NCI-H187 (cell line): Measurements from ENCODE around the gene B4GALT7.
A peak's percentile ranks its signal among the peaks of the same experiment; 100 is the strongest.

ENCODE experiments used
- DNase-seq, 2 experiments: peaks; one replicate each; lab custom pipeline; 2025; lab: John Stamatoyannopoulos, UW

Gene B4GALT7

DNA sequence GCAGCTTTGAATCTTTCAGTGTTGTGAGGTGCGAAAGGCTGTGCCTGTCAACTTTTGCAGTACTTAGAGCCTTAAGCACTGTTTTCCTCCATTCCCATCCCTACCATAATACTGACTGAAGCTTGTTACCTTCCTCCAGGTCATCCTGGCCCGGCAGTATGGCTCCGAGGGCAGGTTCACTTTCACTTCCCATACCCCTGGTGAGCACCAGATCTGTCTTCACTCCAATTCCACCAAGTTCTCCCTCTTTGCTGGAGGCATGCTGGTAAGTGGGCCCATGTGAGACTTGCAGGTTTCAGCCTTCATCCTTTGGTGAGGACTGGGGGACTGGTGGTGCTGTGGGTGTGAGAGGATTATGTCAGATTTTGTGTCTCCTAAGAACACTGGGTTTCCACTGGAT is 6.4 kb upstream of the B4GALT7 start:
- DNase-seq = no peak

DNA sequence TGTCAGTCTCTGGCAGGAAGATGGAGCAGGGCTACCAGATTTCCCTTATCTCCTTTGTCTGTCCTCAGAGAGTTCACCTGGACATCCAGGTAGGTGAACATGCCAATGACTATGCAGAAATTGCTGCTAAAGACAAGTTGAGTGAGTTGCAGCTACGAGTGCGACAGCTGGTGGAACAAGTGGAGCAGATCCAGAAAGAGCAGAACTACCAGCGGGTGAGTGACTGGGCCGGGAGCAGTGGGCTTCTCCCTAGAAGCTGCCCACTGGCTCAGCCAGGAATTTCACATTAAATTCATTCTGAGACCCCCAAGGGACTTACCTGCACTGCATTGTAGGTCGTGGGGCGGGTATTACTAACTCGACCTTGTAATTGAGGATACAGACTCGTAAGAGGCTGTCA is 5.9 kb upstream of the B4GALT7 start:
- DNase-seq = no peak

DNA sequence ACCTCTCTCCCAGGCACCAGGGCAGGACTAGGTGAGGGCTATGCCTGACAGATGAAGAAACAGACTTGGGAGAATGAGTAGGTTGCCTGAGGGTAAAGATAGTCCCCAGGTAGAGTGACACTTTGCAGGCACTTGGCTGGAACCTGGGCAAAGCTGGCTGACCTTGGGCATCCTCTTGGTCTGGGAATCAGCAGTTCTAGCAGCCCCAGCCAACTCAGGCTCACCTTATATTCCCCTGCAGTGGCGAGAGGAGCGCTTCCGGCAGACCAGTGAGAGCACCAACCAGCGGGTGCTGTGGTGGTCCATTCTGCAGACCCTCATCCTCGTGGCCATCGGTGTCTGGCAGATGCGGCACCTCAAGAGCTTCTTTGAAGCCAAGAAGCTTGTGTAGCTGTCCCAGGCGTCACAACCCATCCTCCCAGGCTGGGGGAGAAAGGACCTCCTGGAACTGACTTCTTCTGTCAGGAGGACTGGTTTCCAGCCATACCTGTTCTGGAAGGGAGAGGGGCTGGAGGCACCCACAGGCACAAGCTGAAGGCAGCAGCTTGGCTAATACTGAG is 4.8 kb upstream of the B4GALT7 start:
- no peak for DNase-seq

DNA sequence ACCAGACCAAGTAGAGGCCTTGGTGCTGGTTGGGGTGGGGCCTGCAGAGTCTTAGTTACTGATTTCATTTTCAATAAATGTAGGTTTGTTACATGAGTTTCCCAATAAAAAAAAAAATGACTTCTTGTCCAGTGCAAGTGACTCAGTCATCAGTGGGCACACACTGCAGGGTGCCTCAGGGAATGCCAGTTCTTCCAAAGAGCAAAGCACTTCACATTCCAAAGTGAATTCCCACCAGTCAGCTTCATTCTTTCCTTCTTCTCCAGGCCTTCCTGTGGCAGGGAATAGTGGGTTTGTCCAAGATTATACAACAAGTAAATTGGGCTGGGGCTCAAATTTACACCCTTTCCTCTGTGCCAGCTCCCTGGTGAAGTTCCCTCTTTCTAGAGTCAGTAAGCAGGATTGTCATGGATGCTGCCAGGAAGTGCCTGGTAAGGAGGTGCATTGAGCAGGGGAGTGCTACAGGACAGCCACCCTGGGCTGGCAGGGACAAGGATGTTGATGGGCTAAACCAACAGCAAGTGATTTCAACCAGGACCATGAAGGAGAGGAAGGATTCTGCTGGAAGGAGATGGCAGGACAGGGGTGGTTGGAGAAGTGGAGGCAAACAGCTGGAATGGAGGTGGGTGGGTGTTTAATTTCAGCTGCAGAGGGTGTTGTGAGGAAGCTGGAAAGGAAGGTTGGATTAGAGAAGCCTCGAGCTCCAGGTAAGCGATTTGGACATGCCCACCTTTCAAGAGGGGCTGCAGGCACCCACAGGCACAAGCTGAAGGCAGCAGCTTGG is 3.7 kb upstream of the B4GALT7 start:
- no peak for DNase-seq

DNA sequence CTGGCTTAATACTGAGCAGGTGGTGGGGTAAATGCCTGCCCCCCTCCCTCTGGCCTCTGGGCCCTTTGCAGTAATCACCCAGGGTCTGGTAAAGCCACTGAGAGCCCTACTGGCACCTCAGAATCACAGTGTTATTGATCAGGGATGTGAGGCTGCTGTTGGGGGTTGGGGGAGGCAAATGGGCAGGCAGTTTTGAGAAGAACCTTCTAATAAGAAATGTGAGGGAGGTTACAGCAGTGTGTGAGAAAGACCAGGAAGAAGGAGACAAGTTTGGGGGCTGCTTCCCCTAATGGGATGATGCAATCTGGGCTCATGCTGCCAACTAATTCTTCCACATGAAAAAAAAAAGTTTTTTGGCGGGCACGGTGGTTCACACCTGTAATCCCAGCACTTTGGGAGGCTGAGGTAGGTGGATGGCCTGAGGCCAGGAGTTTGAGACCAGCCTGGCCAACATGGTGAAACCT is 3.1 kb upstream of the B4GALT7 start:
- no peak for DNase-seq

DNA sequence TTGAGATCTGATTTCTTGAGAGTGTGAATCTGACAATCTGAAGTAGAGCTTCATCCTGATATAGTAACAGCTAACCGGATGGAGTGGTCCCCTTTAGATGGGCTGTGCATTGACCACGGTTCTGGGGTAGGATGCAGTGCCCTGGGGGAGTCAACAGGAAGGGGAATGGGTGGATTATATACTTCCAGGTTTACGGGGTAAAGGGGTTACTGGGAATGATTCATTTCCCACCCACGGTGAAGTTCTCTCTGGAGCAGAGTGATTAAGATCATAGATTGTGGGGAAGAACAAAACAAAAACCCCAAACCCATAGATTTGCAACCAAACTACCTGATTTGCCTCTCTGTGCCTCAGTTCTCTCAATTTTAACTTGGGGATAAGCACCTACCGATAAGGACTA is 1.5 kb upstream of the B4GALT7 start:
- no peak for DNase-seq

DNA sequence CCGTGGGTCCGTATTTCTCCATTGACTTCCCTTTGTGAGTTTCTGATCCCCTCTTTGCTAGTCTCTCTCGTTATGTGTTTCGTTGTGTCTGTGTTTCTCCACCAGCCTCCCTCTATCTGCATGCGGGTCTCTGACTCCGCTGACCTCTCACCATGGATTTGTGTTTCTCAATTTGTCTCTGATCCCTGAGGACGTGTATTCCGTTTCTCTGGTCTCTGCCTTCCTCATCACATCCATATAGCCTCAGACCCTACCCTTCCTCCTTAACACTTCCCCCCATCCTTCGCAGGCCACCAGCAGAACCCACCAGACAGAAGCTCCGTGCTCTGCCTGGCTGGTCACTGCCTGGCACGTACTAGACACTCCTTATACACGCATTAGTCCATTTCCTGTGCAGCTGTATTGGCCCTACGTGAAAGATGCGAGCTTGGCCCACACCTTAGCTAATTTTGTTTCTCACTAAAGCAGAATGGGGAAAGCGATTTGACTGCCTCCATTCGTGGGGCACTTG is 631 bp downstream of the B4GALT7 start:
- no peak for DNase-seq

DNA sequence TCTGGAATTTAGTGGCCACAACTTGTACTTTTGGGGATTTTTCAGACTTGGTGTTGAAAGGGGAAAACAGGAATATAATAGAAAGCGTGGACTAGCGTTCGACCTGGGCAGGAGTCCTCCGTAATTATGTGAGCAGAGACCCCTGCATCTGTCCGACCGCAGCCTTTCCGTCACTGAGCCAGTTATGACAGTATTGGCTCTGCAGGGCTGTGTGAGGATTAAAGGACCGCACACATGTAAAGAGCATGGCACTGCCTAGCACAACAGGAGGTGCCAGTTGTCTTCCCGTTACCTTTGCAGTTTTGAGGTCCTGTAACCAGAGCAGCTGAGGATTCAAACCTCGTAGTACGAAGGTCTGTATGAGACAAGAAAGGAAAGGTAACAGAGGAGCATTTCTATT is 1.2 kb downstream of the B4GALT7 start:
- no peak for DNase-seq

DNA sequence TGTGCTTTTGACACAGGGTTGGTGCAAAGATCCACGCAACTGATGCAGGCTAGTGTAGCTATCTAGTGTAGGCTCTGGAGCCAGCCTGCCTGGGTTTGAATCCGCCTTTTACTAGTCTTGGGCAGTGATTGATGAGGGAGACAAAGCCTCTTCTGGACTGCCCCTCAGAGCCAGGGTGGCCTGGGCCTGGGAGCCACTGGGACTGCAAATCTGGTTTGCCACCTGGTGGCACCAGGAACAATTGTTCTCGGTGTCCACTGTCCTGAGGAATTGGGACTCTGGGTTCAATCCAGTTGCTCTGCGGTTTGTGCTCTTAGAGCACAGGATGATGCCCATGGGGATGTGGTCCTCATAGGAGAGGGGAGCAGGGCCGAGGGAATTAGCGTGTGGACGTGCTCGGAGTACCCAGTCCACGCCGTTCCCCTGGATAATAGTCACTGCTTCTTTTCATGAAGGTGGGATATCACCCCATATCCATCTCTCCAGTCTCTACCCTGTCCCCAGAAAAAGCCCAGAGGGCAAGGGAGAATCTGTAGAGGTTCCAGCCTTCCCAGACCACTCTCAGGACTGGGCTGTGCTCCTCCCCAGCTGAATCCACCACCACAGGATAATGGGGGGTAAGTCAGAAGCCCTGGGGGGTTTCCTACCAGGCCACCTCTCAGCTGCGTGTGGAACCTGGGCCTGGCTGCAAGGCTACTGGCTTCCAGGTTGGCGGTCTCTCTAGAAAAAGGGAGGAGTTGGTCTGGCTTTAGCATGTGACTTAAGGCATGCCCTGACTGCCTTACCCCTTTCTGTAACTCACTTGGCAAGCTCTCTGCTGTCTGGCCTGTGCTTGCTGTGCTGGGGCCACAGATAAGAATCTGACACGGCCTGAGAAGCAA is 1.9 kb downstream of the B4GALT7 start:
- no peak for DNase-seq

DNA sequence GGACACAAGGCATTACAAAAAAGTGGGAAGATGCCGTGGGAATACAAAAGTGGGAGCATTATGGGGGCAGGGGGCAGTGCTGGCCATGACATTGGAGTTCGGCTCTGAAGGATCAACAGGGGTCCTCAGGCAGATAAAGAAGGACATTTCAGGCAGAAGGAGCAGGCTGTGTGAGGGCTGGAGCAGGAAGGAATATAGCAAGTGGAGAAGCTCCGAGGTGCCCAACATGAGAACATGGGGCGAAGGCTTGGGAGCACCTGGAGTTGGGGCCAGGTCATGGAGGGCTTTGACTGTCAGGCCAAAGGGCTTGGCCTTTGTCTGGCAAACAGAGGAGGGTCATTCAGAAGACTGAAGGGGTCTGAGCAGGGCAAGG is 2.5 kb downstream of the B4GALT7 start:
- DNase-seq = no peak

DNA sequence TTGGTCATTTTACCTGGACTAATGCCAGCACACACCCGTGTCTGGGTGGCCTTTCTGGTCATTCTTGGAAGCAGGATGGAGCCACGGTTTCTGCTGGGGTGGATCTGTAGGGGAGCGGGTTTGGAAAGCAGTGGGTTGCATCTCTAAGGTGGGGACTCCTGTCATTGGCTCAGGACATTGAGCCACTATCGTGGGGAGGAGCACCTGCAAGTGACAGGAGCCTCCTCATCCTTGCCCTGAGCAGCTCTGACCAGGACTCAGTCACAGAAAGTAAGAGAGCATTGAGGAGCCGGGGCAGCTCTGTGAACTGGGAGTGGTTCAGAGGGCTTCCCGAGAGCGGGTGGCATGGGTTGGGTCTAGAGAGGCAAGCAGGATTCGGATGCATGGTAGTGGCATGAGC is 3.7 kb downstream of the B4GALT7 start:
- no peak for DNase-seq

DNA sequence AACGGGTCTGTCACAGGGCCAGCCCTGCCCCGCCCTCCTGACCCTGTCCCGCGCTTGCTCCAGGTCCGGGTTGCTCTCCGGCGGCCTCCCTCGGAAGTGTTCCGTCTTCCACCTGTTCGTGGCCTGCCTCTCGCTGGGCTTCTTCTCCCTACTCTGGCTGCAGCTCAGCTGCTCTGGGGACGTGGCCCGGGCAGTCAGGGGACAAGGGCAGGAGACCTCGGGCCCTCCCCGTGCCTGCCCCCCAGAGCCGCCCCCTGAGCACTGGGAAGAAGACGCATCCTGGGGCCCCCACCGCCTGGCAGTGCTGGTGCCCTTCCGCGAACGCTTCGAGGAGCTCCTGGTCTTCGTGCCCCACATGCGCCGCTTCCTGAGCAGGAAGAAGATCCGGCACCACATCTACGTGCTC is 4.2 kb downstream of the B4GALT7 start:
- DNase-seq = no peak

DNA sequence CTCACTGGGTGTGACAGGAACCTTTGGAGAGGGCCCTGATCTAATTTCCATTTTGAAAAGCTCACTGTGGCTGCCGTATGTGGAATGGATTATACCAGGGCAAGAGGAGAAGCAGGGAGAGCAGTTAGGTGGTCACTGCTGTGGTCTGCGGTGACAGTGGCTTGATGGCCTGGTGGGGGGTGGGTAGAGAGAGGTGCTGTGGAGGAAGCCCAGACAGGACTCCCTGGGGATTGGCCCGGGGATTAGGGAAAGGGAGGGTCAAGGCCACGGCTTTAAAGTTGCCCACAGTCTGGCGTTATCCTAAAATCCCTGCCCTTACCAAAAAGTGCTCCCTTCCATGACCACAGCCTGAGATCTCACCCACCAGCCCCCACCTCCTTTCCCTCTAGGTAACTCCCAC is 4.7 kb downstream of the B4GALT7 start:
- DNase-seq = no peak

DNA sequence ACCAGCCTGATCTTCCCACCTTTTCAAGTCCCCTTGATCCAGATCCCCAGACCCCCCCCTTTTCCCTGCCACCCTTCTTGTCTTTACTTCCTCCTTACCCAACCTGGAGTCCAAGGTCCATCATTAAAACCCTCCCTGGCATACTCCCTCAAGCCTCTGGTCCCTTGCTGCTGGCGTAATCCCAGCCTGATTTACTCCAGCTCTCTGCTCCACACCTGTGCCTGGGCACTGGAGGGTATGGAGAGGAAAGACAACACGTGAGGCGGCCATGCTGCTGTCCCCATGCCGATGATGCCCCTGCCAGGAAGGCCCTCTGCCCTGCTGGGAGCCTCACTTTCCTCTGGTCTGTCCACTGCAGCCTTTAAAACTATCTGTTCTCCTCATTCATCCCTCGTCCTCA is 5.1 kb downstream of the B4GALT7 start:
- no peak for DNase-seq

DNA sequence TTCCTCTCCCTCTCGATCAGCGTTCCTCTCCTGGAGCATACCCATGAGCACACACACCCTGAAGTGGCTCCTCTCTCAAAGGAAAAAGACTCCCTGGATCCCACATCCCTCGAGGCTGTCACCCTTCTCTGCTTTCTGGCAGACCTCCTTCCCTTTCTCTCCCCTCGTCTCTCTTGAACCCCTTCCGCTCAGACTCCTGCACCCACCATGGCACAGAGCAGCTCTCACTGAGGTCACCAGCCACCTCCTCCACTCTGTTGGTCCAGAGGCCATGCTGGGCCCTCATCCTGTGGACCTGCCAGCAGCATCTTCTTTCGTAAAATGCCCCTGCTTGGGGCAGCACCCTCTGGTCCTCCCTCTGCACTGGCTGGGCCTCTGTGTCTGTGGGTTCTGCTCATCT is 5.7 kb downstream of the B4GALT7 start:
- DNase-seq = no peak

DNA sequence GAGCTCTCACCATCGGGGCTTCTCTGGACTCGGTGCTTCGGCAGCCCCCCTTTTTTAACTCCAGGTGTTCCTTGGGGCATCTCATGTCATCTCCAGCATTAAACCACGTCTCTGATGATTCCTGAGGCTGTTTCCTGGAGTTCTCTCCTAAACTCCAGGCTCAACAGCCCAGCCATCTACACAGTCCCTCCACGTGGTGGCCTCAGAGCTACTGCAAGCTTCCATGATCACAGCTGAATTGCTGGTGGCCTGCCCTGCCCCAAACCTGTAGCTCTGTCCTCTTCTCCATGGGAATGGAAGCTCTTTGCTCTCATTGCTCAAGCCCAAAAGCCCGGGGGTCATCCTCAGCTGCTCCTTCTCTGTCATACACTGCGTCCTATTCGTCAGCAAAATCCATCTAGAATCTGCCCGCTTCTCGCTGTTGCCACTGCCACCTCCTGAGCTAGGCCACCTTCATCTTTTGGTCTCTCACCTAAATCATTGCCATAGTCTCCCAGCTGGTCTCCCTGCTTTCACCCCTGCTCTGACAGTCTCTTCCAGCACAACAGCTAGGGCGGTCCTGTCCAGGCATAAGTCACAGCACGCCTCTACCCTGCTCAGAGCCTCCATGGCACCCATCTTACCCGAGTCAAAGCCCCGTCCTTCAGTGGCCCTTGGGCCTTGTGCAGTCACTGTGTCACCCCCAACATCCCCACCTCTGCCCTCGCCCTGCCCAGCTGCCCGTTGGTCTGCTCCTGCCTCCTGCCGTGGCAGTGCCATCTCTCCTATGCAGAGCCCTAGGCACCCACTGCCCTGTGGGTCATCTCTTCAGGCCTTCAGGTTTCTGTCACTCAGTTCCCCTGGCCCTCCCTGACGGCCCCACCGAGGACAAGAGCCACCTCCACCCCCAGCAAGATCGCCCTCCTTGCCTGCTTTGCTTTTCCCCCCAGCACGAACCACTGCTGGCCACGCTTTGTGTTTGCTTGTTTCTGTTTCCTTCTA is 6.4 kb downstream of the B4GALT7 start:
- no peak for DNase-seq

DNA sequence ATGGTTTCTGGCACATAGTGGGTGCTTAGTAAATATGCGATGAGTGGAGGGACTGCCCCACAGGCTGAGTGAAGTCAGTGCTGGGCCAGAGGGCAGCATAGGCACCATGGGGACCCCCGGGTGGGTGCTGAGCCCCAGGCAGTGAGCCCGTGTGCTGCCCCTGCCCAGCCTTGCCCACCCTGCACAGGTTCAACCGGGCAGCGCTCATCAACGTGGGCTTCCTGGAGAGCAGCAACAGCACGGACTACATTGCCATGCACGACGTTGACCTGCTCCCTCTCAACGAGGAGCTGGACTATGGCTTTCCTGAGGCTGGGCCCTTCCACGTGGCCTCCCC is 7.2 kb downstream of the B4GALT7 start:
- DNase-seq = no peak

DNA sequence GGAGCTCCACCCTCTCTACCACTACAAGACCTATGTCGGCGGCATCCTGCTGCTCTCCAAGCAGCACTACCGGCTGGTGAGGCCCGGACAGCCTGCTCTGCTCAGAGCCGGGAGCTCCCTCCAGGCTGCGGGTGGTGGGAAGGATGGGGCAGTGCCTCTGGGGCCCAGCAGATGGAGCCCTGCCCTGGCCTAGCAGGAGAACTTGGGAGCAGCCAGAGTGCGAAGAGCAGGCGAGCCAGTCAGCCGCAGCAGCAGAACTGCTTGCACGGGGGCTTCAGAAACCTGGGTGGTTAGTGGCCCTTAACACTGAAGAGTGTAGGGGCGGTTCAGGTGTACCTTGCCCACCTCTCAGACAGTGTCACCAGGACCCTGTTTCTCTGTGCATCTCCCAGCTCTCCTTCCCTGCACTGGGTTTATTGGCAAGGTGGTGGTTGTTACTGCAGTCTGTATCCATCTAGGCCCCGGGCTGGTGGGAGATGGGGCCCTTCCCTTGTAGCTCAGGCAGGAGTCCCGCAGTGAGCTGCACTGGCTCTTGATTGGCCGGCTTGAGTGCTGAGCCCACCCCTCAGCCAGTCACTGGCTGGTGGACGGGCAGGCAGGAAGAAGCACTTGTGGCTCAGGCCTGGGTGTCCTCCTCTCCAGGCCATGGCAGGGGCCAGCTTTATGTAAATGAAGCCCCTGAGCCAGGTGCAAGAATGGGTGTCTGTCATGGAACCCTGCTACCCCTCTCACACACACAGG is 7.7 kb downstream of the B4GALT7 start:
- DNase-seq = peak; percentile 31 to 42

DNA sequence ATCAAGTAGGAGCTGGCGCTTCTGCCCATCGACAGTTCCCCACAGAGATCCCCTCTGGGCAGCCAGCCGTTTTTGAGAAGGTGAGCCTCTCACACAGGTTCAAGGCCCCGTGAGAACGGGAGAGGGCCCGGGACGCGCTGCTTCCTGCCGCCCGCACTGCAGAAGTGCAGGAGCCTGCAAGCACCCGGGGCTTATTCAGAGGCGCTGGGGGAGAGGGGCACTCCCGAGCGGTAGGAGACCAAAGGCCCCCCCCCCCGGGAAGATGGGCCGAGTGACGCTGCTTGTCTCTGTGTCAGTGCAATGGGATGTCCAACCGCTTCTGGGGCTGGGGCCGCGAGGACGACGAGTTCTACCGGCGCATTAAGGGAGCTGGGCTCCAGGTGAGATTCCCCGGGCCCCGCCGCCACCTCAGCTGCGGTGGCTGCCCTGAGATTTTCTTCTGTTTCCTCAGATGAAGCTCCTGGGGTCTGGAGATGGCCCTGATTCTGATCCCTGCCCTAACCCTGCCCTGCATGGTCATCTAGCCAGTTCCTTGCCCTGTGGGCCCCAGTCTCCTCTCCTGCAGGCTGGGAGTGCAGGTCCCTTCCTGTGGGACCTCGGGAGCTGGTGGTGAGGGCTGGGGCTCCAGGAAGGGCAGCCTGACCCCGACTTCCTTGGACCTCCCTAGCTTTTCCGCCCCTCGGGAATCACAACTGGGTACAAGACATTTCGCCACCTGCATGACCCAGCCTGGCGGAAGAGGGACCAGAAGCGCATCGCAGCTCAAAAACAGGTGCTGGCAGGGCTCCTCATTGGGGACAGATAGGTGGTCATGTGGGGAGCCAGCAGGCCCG is 8.5 kb downstream of the B4GALT7 start:
- DNase-seq = no peak
